GM18858 (cell line): ENCODE results near the gene FDX2.

Experiments used
- ATAC-seq: cut with Tn5 transposase; IDR thresholded peaks from one replicate; pipeline ENCODE4 v1.9.1; 2021; ENCODE audit not compliant: unreplicated experiment

FDX2 gene

DNA sequence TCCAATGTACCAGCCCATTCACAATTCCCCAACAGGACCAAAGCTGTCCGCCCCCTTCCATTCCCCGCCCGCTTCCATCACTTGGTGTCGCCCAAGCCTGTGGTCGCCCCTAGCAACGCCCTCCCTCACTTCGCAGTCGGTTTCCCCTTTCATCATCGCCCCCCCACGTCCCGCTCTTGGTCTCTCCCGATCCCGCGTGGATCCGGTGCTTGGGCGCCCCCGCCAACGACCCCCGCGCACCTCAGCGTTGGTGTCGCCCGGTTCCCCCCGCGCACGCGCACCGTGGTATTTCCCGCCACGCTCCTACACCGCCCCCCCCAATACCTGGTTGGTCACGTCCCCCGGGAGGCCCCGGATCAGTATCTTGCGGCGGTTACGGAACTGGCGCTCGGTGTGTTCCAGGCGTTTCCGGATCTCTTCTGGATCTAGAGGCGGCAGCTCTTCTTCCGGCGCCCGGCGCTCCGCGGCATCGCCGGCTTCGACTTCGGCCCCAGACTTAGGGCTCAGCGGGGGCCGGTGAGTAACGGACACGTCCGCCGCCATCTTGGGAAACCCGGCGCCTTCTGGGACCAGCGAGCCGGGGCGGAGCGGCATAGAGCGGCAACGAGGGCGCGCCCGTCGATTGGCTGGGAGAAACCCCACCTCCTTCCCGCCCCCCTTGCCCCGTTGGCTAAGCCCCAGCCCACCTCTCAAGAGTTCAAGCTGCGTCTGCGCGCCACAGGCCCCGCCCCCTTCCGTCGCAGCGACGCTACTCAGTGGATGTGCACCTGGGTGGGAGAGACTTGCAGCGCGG is 17.3 kb upstream of the FDX2 start, which contains the start of gene RAVER1:
RAVER1 (minus strand) TSS at position 565 of the 793 bp plus-strand sequence; CDS start at position 543, 22 bp downstream.
- peak; percentile 59 for ATAC-seq

DNA sequence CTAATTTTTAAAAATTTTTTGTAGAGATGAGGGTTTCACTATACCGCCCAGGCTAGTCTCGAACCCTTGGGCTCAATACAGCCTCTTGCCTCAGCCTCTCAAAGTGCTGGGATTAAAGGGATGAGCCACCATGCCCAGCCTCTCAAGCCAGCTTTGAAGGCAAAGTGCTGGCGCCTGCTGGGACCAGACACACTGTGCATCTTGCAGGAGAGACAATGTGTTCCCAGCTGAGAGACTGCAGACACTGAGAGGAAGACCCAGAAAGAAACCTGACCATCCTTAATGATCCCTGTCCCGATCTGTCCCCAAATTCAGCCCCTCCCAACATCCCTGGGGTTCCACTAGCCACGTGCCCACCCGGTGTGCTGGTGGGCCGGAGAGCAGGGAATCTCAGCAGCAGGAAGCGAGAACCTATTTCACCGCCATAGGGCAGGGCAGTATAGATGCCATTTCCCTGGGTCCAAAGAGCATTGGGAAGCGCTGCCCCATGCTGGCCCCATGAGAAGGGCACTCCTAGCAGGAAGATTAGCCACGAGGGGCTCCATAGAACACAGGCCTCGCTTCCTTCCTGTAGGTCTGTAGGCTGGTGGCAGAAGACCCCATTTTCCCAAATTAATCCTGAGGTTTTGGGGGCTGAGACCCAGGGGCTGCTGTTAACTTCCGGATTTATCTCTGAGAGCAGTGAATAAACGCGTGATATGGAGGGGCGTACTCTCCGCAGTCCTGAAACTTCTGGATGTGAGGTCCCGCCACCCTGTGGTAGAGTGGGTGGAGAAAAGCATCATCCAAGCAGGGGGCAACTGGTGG is 16.5 kb upstream of the FDX2 start:
- no peak for ATAC-seq

DNA sequence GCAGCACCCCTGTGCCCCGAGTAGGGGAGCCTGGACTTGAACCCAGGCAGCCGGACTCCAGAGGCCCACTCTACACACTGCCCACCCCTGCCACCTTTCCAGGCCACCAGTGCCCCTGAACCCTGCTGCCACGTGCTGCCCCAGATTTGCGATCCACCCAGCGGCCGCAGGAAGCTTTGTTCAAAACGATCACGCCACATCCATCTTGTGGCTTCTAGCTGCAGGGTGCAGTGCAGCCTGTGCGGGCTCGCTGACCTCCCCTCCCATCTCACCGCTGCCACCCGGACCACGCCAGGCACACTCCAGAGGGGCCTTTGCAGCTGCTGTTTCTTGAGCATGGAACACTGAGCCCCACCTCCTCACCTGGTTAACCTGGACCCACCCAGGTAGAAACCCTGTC is 13.7 kb upstream of the FDX2 start:
- ATAC-seq: no peak

DNA sequence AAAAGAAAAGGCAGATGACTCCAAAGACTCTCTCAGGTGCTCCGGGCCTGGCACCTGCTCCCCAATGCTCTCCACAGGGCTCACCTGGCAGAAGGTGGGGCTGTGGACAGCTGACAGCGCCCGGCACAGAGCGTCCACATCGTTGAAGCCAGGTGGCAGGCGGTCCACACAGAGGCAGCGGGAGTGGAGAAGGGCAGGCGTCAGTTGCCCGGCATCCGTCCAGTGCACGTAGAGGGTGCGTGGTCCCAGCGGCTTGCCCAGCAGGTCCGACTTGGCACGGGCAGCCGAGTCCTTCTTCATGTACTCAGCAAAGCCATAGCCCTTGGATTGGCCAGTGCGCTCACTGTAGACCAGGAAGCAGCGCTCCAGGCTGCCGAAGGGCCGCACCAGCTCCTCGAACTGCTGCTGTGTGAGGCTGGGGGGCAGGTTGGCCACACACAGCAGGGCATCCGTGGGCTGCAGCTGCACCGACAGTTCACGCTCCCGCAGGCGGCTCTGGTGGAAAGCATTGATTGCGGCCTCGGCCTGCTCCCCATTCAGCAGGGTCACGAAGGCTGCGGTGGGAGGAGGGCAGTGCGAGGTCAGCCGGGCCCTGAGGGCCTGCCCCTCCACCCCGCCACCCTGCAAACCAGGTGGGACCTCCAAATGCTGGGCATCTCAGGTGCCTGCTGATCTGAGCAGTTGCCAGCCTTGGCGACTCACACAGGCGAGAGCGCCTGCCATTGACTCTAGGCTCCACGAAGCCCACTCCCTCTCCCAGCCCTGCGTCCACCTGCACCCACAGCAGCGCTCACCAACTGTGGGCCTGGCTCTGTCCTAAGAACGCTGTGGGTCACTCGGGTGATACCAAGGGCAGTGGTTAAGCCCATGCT is 13.0 kb upstream of the FDX2 start:
- no peak for ATAC-seq

DNA sequence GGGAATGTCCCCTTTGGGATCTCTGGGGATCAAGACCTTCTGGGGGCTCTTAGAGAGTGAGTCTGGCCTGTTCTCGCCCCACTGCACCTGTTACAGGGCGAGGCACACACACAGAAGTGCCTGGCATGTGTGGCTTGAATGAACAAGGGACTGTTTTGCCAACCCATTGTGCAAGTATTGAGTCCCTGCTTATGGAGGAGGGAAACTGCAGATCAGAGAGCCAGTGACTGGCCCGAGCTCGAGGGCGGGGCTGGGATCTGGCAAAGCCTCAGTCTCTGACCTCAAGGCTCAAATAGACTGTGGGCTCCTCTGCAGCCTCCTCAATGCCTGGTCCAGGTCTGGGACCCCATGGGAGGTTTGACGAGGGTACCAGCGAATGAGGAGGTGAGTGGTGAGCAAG is 12.0 kb upstream of the FDX2 start:
- ATAC-seq: no peak

DNA sequence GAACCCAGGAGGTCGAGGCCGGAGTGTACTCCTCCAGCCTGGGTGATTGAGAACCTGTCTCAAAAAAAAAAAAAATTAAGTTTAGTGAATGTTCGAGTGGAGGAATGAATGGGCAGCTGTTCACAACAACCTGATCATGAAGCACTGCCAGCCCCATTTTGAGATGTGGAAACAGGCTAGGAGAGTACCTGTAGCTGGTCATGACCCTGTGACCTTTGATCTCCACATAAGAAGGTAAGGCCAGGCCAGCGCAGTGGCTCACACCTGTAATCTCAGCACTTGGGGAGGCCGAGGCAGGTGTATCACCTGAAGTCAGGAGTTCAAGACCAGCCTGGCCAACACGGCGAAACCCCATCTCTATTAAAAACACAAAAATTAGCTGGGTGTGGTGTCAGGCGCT is 9.9 kb upstream of the FDX2 start:
- ATAC-seq: no peak

DNA sequence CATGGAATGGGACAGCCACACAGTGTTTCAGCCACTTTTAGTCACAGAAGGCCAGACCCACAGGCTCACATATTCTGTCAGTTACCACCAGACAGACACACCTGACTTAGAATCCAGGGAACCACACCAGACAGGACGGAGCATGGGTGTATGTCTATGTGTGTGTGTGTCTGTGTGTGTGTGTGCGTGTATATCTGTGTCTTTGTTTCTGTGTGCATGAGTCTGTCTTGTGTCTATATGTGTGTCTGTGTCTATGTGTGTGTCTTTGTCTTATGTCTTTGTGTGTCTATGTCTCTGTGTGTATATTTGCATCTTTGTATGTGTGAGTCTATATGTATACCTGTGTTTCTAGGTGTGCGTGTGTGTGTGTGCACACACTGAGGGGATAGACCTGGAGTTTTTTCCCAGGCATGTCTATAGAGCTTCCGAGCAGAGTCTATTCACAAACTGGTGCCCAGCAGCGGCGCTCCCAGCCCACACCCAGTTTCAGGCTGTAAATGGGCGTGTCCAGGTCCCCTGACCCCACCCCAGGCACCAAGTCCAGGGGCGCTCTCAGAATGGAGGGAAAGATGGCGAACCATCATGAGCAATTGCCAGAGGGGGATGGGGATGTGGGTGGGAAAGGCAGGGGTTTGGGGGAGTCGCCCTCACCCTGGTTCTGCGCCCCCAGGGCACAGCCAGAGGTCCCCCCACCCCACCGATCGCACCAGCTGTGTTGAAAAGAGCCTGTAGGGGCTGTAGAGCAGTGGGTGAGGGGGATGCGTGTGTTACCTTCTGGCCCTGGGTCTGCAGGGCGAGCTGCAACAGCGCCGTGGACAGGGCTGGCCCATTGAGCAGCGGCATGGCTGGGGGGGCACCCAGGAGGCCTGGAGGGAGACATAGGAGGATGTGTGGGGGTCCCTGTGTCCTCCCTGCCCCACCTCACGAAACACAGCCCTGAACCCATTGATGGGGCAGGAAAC is 6.3 kb upstream of the FDX2 start:
- ATAC-seq: no peak

DNA sequence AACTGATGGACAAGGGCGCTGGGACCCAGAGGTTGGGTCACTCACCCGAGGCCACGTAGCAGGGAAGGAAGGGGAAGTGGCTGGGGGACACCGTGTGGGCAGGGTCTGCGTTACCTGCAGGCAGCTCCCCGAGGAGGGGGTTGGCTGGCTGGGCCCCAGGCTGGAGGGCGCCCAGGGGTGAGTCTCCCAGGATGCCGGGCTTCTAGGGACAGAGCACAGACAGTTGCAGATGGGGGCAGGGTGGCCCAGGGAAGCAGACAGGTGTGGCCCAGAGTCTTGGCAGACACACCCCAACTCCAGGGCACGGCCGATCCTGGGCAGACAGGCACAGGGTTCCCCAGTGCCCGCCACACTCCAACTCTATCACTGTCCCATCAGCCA is 5.6 kb upstream of the FDX2 start:
- no peak for ATAC-seq

DNA sequence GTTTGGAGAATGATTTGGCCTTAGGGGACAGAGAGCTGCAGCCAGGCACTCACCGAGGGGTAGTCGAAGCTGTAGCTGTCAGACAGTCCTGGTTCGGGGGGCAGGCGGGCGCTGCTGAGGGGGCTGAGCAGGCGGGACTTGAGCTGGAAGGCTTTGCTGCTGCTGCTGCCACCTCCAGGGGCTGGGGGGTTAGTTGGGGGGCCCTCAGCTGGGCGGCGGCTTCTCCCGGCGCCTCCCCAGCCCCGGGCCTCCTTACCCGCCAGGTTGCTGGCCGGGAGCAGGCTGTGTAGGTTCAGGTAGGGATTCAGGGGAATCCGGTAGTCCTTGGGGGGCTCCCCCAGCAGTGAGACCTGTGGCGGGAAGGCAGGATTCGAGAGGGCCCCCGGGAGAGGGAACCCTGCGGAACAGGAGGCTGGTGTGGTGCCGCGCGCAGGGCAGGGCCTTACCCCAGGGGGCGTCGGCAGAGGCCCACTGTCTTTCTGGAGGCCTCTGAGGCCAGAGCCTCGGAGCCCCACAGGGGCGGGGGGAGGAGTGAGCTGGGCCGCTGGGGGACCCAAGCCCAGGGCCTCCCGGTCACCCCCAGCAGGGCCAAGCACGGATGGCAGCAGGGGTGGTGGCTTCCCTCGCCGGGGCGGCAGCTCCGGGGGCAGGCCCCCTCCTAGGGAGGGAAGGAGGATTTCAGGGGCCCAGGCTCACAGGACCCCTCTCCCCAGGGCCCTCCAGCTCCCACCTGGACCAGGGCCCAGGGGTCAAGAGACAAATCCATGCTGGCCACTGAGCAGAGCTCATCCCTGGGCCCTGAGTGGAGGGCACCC is 5.0 kb upstream of the FDX2 start:
- no peak for ATAC-seq

DNA sequence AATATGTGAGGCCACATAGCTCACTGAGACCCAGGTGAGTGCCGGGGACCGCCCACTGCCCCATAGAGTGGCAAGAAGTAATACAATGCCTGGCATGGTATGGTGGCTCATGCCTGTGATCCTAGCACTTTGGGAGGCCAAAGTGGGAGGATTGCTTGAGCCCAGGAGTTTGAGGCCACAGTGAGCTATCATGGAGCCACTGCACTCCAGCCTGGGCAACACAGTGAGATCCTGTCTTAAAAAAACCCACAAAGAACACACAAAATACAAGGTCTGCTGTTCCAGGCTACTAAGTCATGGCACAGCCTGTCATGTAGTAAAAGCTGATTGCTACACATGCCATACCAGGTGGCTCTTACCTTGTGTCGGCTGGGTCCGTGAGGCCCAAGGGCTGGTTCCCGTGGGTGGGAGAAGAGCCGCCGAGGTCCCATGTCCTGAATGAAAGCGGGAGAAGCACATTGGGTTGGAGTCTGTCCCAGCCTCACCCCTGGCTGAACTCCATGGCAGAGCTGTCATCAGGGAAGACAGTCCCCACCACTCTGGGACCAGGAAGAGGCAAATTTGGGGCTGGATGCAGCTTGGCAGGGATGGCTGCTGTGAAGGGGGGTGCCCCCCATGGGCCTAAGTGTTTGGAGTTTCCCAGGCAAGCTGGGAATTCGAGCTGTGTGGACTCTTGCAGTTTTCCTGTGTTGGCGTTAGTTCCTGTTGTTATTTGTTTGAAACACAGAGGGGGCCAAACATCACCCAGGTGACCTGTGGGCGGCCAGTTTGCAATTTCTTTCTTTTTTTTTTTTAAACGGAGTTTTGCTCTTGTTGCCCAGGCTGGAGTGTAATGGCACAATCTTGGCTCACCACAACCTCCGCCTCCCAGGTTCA is 3.2 kb upstream of the FDX2 start:
- no peak for ATAC-seq

DNA sequence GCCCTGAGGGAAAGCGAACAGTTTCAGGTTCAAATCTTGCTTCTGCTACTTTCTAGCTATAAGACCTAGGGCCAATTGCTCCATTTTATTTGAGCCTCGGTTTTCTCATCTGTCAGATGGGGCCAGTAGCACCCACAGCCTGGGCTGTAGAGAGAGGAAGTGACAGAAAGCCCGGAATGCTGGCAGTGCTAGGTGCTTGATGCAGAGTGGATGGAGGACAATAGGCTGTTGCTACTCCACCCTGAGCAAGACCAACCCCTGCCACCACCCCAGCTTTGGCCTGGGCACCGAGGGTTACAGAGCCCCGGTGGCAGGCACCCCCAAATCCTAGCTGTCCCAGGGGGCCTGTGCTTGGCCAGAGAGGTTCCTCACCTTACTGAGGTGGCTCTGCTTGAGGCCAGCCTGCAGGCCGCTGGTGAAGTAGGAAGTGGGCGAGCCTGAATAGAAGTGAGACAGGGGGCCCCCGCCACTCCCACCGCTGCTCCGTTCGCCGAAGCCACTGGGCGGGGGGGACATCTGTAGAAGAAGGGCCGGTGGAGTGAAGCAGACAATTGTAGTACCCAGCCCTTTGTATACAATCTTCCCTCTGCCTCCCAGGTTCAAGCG is 2.1 kb upstream of the FDX2 start:
- no peak for ATAC-seq

DNA sequence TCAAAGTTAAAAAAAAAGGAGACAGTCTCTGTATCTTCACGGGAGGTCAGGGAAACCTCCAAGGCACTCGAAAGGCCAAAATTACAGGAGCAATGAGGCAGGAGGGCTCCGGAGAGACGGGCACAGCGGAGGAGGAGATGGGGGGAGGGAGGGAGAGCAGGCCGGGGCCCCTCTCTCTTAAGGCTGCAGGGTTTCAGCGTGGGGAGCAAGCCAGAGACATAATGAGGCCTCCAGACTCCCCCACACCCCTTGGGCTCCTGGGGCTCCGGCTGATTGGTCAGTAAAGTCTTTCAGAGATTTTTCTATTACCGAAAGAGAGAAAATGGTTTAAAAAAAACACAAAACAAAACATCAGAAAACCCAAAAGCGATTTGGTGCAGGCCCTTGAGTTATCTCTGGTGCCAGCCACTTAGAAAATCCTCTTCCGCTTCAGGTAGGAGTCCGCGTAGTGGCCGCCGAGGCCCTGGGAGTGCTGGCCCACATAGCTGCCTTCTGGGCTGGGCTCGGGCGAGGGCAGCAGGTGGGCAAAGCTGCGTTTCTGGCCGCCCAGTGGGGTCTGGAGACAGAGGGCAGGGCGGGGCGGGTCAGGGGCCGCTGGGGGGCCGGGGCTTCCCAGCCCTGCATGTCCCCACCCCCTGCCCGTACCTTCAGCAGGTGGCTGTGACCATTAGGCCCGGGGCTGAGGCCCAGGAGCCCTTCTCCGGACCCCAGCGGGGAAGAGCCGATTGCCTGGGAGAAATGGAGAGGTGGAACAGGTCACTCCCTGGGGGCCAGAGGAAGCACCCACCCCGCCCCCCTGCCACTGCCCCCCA is 1.4 kb upstream of the FDX2 start:
- ATAC-seq: no peak

DNA sequence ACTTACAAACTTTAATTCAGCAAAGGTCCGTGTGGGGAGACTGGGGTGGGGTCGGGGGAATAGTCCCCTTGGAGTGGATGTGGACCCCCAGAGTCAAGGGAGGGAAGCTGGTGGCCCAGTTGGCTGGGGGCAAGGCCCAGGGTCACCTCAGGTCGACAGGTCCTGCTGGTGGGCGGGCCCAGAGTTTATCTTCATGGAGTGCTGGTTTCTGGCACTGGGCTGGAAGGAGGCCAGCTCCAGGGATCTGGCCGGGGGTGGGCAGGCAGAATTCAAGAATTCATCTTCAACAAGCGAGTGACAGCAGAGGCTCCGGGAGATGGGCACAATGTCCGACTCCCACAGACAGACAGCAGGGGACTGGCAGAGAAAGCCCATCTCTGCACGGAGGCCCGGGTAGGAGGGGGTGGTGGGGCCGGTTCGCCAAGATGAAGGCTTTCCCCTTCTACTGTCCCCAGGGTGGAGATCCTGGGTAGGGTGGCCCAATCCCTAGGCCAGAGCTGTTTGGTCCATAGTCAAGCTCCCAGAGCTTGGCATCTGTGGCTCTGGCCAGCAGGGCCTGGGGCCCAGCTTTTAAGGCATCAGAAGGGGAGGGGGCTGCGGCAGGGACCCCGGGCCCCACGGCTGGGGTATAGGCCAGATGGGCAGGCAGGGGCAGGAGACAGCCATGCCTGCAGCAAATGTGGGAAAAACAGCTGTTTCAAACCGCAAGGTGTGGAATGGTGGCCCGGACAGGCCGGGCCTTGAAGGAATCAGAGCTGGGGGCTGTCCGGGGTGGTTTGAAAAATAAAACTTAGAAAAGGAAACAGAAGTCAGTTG is 622 bp upstream of the FDX2 start:
- ATAC-seq: no peak

DNA sequence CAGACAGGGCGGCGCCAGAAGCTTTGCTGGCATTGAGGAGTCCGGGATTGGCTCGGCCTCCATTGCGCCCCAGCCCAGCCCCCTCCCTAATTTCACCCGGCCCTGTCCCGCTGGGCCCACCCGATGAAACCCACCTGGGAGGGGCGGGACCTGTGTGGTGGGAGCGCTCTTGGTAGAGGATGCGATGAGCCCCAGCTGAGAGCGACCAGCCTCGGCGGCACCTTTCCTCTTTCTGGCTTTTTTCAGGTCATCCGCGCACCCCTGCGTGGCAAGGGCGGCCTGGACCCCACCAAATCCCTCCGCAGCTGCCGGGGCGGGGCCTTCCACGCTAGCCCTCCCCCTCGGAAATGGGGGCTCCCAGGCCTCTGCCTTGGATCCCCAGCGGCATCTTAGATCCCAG is 6.4 kb downstream of the FDX2 start, which contains the start of gene ZGLP1:
ZGLP1 (minus strand) TSS at position 393 of the 400 bp plus-strand sequence.
- ATAC-seq: no peak

DNA sequence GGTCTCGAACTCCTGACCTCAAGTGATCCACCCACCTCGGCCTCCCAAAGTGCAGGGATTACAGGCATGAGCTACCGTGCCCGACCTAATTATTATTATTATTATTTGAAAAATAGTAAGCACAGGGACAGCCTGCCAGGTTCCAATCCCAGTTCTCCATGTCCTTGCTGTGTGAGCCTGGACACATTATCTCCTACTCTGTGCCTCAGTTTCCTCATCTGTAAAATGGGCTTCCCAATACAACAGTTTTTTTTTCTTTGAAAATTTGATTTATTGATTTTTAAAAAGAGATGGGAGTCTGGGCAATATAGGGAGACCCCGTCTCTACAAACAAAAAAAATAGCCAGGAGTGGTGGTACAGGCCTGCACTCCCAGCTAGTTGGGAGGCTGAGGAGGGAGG is 9.5 kb downstream of the FDX2 start:
- ATAC-seq: no peak

DNA sequence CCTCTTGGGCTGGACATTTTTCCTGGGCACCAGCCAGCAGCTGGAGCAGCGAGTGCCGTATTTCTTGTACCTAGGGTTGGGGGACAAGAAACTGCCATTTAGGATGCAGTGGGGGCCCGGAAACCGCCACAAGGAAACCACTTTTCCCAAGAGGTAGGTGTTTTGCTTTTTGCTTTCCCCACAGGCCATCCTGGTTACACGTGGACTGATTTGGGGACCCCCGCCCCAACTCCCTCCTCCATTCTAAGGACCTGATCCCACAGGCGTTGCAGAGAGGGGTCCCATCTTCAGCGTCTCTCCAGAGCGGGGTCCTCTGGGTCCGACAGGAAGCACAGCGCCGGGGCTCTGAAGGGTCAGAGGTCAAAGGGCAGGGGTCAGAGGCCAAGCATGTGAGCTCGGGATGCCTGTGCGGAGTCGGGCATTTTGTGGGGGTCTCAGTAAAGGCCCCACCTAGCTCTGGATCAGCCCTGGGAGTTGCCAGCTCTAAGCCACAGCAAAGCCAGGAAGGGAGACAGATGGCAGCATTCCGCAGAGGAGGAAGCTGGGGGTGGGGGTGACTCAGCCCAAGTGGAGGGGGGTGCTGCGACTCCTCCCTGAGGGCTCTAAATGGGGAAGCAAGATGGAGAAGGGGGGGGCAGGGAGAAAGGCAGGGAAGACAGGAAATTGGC is 10.5 kb downstream of the FDX2 start:
- ATAC-seq: no peak
